Stomach smooth muscle (tissue), 2 donors: ENCODE data around the gene SRD5A1.
A peak's percentile ranks its signal among the peaks of the same experiment; 100 is the strongest.

Experiments used
- H3K27ac ChIP-seq: one replicate; pipeline ENCODE4 v1.7.0; 2013; ENCODE audit warnings: mild to moderate bottlenecking, low read length, inconsistent platforms
- H3K27me3 ChIP-seq, 2 donors: one replicate each; pipeline ENCODE4 v1.7.0; 2013; ENCODE audit warnings: low read length in 2 of 2; ENCODE audit not compliant: insufficient read depth in 2 of 2, control insufficient read depth in 1 of 2
- H3K36me3 ChIP-seq, 2 donors: one replicate each; pipeline ENCODE4 v1.7.0; 2013; ENCODE audit warnings: low read length in 2 of 2; ENCODE audit not compliant: control insufficient read depth in 2 of 2, insufficient read depth in 2 of 2
- H3K4me1 ChIP-seq: one replicate; pipeline ENCODE4 v1.7.0; 2013; ENCODE audit warnings: low read length; ENCODE audit not compliant: control insufficient read depth, insufficient read depth
- H3K4me3 ChIP-seq, 2 donors: one replicate each; pipeline ENCODE4 v1.7.0; 2013; ENCODE audit warnings: low read length in 2 of 2
- H3K9ac ChIP-seq, 2 donors: one replicate each; pipeline ENCODE4 v1.7.0; 2013; ENCODE audit warnings: low read length in 2 of 2, mild to moderate bottlenecking in 1 of 2
- H3K9me3 ChIP-seq, 2 donors: one replicate each; pipeline ENCODE4 v1.7.0; 2013; ENCODE audit warnings: low read length in 2 of 2; ENCODE audit not compliant: control insufficient read depth in 2 of 2
- donor health status: healthy.
- donor health status: Pancreatic carcinoma.

Gene SRD5A1

DNA sequence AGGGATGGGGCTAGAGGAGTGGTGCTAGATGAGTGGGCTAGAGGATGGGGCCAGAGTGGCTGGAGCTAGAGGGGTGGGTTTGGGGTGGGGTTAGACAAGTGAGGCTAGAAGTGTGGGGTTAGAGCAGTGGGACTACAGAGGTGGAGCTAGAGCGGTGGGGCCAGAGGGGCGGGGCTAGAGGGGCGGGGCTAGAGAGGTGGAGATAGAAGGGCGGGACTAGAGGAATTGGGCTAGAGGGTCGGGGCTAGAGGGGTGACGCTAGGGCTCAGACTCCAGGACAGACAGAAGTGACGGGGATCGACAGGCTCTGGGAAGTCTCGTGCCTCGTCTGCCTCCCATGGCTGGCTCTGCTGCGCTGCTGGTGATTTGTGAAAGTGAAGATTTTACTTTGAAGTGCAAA is 49.0 kb downstream of the SRD5A1 start:
- peaks cover 2% of the 10 kb centered on the region for H3K4me1 ChIP-seq

DNA sequence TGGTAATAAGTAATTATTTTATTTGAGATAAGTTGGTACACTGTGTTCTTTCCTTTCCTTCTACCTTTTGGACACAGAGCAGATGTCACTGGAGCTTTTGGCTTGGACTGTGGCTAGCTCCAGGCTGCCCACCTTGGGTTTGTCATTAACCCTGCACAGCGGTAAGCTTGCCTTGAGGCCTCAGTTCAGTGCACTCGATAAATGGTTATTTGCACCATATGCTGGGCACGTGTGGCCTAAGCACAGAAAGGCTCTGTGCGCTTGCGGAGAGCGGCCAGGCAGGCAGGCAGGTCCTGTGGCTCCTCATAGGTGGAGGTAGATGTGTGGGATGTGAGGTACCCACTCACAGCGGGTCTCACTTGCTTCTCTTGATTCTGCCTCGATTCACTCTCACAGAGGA is 50.0 kb downstream of the SRD5A1 start:
- Histone ChIP-seq H3K4me3 (no peak overlapping the region), H3K27me3 (peaks cover 0 to 5% of the 10 kb centered on the region in 2 donors), H3K9ac (no peak overlapping the region), H3K36me3 (no peaks in the 10 kb centered on the region), H3K9me3 (no peaks in the 10 kb centered on the region), H3K4me1 (peaks cover 3% of the 10 kb centered on the region), H3K27ac (no peak overlapping the region)

More for the DNA sequence above, 49.0 kb downstream of the SRD5A1 start:
- no peak overlapping the region for H3K27ac ChIP-seq
- H3K36me3 ChIP-seq = no peaks in the 10 kb centered on the region
- H3K27me3 ChIP-seq = peaks cover 0 to 5% of the 10 kb centered on the region in 2 donors
- no peak overlapping the region for H3K9ac ChIP-seq
- no peaks in the 10 kb centered on the region for H3K9me3 ChIP-seq
- no peak overlapping the region for H3K4me3 ChIP-seq

DNA sequence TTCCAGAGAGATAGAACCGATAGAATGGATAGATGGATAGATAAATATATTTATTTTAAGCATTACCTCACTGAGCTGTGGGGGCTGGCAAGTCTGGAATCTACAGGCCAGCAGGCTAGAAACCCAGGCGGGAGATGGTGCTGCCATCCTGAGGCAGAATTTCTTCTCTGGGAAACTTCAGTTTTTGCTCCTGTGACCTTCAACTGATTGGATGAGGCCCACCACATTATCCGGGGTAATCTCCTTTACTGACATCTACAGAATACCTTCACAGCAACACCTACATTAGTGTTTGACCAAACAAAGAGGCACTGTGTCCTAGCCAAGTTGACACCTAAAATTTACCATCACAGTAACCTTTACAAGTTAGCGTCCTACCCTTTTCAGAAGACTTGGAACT is 50.8 kb downstream of the SRD5A1 start:
- Histone ChIP-seq H3K4me3 (no peak overlapping the region), H3K9me3 (no peaks in the 10 kb centered on the region)

DNA sequence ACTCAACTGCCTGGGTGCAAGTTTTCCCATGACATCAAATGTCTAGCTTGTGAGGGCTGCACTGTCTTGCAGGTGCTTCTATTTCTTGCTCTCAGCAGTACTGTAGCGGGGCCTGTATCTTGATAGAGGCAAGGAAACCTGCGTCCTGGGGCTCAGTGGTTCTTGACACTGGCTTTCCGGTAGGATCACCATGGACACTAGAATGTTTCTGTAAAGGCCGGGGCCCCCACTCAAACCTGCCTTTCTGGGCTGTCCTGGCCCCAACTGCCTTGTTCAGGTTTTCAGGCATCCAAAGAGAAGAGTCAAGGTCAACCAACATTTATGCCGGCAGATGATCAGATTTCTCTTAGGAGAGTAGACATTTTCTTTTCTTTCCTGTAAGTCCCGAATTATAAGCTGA is 53.3 kb downstream of the SRD5A1 start:
- Histone ChIP-seq H3K36me3 (no peaks in the 10 kb centered on the region), H3K9me3 (no peaks in the 10 kb centered on the region), H3K9ac (no peak overlapping the region), H3K4me3 (no peak overlapping the region), H3K27me3 (peaks cover 0 to 5% of the 10 kb centered on the region in 2 donors), H3K27ac (no peak overlapping the region), H3K4me1 (peaks cover 3% of the 10 kb centered on the region)

More for the DNA sequence above, 50.8 kb downstream of the SRD5A1 start:
- H3K27ac ChIP-seq = no peak overlapping the region
- no peak overlapping the region for H3K9ac ChIP-seq
- H3K4me1 ChIP-seq = peaks cover 3% of the 10 kb centered on the region
- H3K36me3 ChIP-seq = no peaks in the 10 kb centered on the region
- H3K27me3 ChIP-seq = peaks cover 0 to 5% of the 10 kb centered on the region in 2 donors

DNA sequence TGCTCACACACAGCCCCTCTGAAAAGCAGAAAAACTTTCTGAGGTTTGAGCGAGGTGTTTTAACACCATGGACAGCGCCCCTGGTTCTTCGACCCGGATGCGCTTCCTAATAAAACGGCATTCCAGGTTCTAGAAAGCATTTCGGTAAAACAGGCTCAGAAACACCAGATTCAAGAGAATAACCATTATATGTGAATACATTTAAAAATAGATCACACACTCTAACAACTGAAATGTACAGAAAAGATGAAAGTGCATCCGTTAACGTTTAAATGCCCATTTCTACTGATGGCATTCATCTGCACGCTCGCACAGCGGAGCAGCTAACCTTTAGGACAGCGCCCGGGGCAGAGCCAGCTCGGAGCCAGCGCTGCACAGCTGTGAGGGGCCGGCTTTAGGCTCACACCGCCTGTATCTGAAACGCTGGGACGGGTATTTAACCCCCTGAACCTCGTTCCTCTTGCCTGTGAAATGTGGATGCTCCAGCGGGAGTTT is 53.7 kb downstream of the SRD5A1 start:
- Histone ChIP-seq H3K4me3 (peak overlapping the region; percentile 50 to 70), H3K27me3 (peaks cover 0 to 5% of the 10 kb centered on the region in 2 donors), H3K36me3 (no peaks in the 10 kb centered on the region), H3K9me3 (no peaks in the 10 kb centered on the region), H3K4me1 (peaks cover 3% of the 10 kb centered on the region), H3K9ac (no peak overlapping the region), H3K27ac (no peak overlapping the region)

DNA sequence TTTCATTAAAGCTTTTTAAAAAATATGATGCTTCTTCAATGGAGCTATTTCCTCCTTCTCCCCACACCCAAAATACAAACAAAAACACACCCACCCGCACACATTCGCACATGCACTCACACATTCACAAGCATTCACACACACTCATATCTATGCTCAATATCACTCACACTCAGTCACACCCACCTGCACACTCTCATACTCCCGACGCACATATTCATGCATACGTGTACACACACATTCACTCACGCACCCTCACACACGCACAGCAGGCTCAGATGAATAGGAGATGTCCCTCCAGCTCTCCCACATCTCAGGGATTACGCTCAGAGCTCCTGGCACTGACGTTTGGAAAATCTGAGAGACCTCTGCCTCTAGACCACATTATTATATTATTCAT is 54.3 kb downstream of the SRD5A1 start:
- Histone ChIP-seq H3K9me3 (no peaks in the 10 kb centered on the region), H3K4me1 (peaks cover 3% of the 10 kb centered on the region), H3K9ac (no peak overlapping the region), H3K36me3 (no peaks in the 10 kb centered on the region), H3K4me3 (peak overlapping the region in 1 of 2 donors; percentile 70), H3K27ac (no peak overlapping the region), H3K27me3 (peaks cover 0 to 5% of the 10 kb centered on the region in 2 donors)

DNA sequence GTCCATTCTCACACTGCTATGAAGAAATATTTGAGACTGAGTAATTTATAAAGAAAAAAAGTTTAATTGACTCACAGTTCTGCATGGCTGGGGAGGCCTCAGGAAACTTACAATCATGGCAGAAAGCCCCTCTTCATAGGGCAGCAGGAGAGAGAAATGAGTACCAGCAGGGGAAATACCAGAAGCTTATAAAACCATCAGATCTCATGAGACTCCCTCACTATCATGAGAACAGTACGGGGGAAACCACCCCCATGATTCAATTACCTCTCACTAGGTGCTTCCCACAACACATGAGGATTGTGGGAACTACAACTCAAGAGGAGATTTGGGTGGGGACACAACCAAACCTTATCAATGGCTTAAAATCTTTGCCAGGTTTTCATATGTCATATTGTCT is 59.7 kb downstream of the SRD5A1 start:
- no peak overlapping the region for H3K9ac ChIP-seq
- H3K27me3 ChIP-seq = no peaks in the 10 kb centered on the region
- no peak overlapping the region for H3K27ac ChIP-seq
- H3K4me1 ChIP-seq = no peaks in the 10 kb centered on the region
- H3K4me3 ChIP-seq = no peak overlapping the region
- no peaks in the 10 kb centered on the region for H3K36me3 ChIP-seq
- H3K9me3 ChIP-seq = no peaks in the 10 kb centered on the region

DNA sequence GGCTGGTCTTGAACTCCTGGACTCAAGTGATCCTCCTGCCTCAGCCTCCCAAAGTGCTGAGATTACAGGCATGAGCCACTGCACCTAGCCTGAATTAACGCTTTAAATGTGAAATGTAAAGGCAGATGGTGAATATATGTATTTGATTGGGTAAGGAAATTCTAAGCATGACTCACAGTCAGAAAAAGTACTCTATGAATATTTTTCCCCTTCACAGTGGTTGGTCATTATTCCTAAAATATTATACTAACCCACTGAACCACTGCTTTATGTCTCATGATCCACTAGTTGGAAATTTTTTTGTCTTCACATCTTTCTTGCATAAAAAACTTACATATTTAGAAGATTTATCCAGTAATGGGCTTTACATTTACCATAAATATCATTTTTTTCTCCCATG is 65.5 kb downstream of the SRD5A1 start:
- no peaks in the 10 kb centered on the region for H3K9me3 ChIP-seq
- peaks cover 4% of the 10 kb centered on the region for H3K4me1 ChIP-seq
- H3K9ac ChIP-seq = no peak overlapping the region
- H3K27ac ChIP-seq = no peak overlapping the region
- no peaks in the 10 kb centered on the region for H3K36me3 ChIP-seq
- no peaks in the 10 kb centered on the region for H3K27me3 ChIP-seq
- H3K4me3 ChIP-seq = no peak overlapping the region

DNA sequence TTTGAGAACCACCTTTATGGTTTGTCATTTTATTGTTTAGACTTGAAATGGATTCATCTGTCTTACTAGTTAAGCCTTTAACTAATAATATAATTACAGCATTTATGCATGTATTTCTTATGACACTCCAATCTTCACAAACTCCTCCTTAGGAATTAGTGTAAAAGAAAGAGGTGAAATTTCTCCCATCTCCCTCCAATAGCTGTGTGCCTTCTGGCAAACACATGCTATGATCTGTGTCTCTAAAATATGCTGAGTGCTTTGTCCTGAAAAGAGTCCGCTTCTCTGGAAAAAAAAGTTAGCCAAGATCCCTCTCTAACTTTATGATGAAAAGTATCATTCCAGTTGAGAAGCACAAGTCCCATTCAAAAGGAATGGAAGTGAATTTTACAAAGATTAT is 66.1 kb downstream of the SRD5A1 start:
- Histone ChIP-seq H3K9ac (no peak overlapping the region), H3K9me3 (no peaks in the 10 kb centered on the region), H3K4me3 (no peak overlapping the region), H3K36me3 (no peaks in the 10 kb centered on the region), H3K4me1 (peaks cover 10% of the 10 kb centered on the region), H3K27me3 (no peaks in the 10 kb centered on the region), H3K27ac (no peak overlapping the region)

DNA sequence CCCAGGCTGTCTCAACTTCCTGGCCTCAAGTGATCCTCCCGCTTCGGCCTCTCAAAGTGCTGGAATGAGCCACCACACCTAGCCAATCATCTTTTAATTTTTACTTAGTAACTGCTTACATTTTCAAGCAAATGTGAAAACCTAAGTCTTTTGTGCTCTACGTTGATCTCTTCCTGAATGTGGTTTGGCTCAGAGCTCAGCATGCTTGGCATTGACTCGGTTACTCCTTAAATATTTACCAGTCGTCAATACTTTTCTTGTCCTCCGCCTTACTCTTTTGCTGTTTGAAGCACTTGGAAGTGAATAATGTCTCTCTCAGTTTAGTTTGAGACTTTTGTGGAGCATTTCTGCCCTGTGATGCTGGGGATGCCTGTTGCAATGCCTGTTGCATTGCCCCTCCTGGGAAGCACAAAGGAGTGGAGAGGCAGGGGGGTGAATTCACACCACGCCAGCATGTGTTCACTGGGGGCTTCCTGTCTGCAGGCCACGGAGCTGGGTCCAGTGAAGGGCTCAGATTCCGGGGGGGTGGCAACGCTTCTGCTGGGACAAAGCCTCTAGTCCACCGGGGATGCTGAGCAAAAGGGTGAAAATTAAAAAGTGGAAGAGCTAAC is 66.9 kb downstream of the SRD5A1 start:
- peaks cover 18% of the 10 kb centered on the region for H3K4me1 ChIP-seq

DNA sequence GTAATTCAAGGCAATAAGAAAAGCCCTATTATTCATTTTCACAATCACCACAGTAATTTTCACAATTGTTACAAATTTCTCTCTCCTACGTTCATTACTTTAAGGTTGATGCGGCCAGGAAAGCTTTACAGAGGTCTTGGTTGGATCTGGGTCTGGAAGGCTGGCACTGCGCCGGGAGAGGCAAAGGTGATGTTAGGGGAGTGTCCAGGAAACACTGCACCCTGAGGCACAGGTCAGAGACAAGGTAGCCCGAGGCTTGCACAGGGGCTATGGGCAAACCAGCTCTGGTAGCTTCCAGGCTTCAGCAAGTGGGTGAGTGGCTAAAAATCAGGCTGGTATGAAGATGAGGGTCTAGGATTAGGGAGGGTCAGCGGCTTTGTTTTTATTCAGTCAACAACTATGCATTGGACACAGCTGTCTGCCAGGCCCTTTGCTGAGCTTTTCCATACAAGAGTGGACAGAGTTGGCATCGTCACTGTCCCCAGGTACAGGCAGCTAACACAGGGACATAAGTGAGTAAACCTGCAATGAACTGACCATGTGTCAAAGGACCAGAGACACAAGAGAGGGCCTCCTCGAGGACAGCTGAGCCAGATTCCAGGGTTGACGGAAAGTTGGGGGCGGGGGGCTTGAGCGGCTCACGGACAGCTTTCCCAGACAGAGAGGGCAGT is 67.6 kb downstream of the SRD5A1 start:
- Histone ChIP-seq H3K4me3 (no peak overlapping the region), H3K4me1 (peaks cover 24% of the 10 kb centered on the region), H3K9me3 (no peaks in the 10 kb centered on the region), H3K36me3 (no peaks in the 10 kb centered on the region), H3K9ac (no peak overlapping the region), H3K27ac (no peak overlapping the region), H3K27me3 (no peaks in the 10 kb centered on the region)

More for the DNA sequence above, 66.9 kb downstream of the SRD5A1 start:
- H3K36me3 ChIP-seq = no peaks in the 10 kb centered on the region
- H3K9ac ChIP-seq = no peak overlapping the region
- H3K27me3 ChIP-seq = no peaks in the 10 kb centered on the region
- no peak overlapping the region for H3K27ac ChIP-seq
- H3K4me3 ChIP-seq = no peak overlapping the region
- no peaks in the 10 kb centered on the region for H3K9me3 ChIP-seq
